ENCODE data around the gene ABLIM3. TPM values are rescaled to one million over a fixed set of nuclear protein-coding genes. Genes with fewer than 3 reads are reported as not detected.

Gene ABLIM3
- total and polyA plus RNA-seq, 4 donors: 8.0 to 54.2 (median 33.6) TPM

GRCh38 chr5:149164731-149165130 is 23.4 kb downstream of the ABLIM3 start:
- Histone ChIP-seq H3K4me1 (ENCODE audit: control insufficient read depth in 5 of 5, insufficient read depth in 5 of 5, low read length in 5 of 5) (peaks cover 14 to 31% (median 24%) of the 10 kb centered on the region in 5 donors), H3K27me3 (ENCODE audit: control insufficient read depth in 3 of 3, insufficient read depth in 3 of 3, low read length in 2 of 3) (no peaks in the 10 kb centered on the region), H3K9me3 (ENCODE audit: control insufficient read depth in 4 of 4, insufficient read depth in 3 of 4, low read length in 3 of 4) (no peaks in the 10 kb centered on the region), H3K4me3 (no peak overlapping the region), H3K9ac (ENCODE audit: insufficient read depth in 1 of 2, low read length in 2 of 2) (no peak overlapping the region), H3K27ac (ENCODE audit: low read depth in 1 of 2, low read length in 1 of 2) (no peak overlapping the region), H3K36me3 (ENCODE audit: control insufficient read depth in 4 of 4, insufficient read depth in 4 of 4, low read length in 4 of 4) (peaks cover 0 to 7% (median 2%) of the 10 kb centered on the region in 4 donors)
- DNase-seq: no peak
- 85 to 87% methylated on average over 1 of the region's 1 CpG for WGBS, 2 donors
- TF ChIP-seq, protein P1, sequence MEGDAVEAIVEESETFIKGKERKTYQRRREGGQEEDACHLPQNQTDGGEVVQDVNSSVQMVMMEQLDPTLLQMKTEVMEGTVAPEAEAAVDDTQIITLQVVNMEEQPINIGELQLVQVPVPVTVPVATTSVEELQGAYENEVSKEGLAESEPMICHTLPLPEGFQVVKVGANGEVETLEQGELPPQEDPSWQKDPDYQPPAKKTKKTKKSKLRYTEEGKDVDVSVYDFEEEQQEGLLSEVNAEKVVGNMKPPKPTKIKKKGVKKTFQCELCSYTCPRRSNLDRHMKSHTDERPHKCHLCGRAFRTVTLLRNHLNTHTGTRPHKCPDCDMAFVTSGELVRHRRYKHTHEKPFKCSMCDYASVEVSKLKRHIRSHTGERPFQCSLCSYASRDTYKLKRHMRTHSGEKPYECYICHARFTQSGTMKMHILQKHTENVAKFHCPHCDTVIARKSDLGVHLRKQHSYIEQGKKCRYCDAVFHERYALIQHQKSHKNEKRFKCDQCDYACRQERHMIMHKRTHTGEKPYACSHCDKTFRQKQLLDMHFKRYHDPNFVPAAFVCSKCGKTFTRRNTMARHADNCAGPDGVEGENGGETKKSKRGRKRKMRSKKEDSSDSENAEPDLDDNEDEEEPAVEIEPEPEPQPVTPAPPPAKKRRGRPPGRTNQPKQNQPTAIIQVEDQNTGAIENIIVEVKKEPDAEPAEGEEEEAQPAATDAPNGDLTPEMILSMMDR (IDR thresholded peaks at IDR 0.05; ENCODE audit: control extremely low read depth, extremely low read depth): no peak
- ATAC-seq (ENCODE audit: insufficient read depth, low FRiP score): no peak

GRCh38 chr5:149166128-149166527 is 24.8 kb downstream of the ABLIM3 start:
- Histone ChIP-seq H3K9me3 (ENCODE audit: control insufficient read depth in 4 of 4, insufficient read depth in 3 of 4, low read length in 3 of 4) (no peaks in the 10 kb centered on the region), H3K4me1 (ENCODE audit: control insufficient read depth in 5 of 5, insufficient read depth in 5 of 5, low read length in 5 of 5) (peaks cover 14 to 27% (median 25%) of the 10 kb centered on the region in 5 donors), H3K27me3 (ENCODE audit: control insufficient read depth in 3 of 3, insufficient read depth in 3 of 3, low read length in 2 of 3) (no peaks in the 10 kb centered on the region), H3K36me3 (ENCODE audit: control insufficient read depth in 4 of 4, insufficient read depth in 4 of 4, low read length in 4 of 4) (peaks cover 0 to 7% (median 2%) of the 10 kb centered on the region in 4 donors), H3K4me3 (no peak overlapping the region), H3K9ac (ENCODE audit: insufficient read depth in 1 of 2, low read length in 2 of 2) (no peak overlapping the region), H3K27ac (ENCODE audit: low read depth in 1 of 2, low read length in 1 of 2) (peak overlapping the region in 1 of 2 donors; percentile 61)
- TF ChIP-seq, protein P1 (IDR thresholded peaks at IDR 0.05; ENCODE audit: control extremely low read depth, extremely low read depth): no peak
- no peak for DNase-seq
- no peak for ATAC-seq (ENCODE audit: insufficient read depth, low FRiP score)

DNA sequence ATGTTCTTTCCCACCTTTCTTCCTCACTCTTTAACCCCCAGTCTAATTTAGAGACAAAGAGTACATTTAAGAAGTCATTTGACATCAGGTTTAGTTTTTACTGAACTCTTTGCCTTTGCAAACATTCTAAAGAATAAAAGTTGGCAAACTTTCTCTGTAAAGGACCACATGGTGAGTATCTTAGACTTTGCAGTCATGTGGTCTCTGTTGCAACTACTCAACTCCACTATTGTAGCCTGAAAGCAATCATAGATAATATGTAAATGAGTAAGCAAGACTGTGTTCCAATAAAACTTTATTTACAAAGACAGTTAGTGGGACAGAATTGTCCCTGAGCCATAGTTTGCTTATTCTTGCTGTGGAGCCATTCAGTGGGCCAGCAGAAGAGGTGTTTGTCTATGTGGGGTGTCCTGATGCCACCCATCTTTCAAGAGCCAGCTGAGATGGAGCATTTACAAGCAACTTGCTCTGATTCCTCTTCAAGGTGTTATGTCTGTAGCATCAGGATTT is 25.4 kb downstream of the ABLIM3 start:
- Histone ChIP-seq H3K4me1 (ENCODE audit: control insufficient read depth in 5 of 5, insufficient read depth in 5 of 5, low read length in 5 of 5) (peaks cover 12 to 26% (median 21%) of the 10 kb centered on the region in 5 donors), H3K9ac (ENCODE audit: insufficient read depth in 1 of 2, low read length in 2 of 2) (no peak overlapping the region), H3K27ac (ENCODE audit: low read depth in 1 of 2, low read length in 1 of 2) (peak overlapping the region in 1 of 2 donors; percentile 61), H3K4me3 (no peak overlapping the region), H3K9me3 (ENCODE audit: control insufficient read depth in 4 of 4, insufficient read depth in 3 of 4, low read length in 3 of 4) (no peaks in the 10 kb centered on the region), H3K36me3 (ENCODE audit: control insufficient read depth in 4 of 4, insufficient read depth in 4 of 4, low read length in 4 of 4) (peaks cover 0 to 7% (median 2%) of the 10 kb centered on the region in 4 donors), H3K27me3 (ENCODE audit: control insufficient read depth in 3 of 3, insufficient read depth in 3 of 3, low read length in 2 of 3) (no peaks in the 10 kb centered on the region)
- ATAC-seq (ENCODE audit: insufficient read depth, low FRiP score) (no peak), DNase-seq (no peak)
- TF ChIP-seq, protein P1 (IDR thresholded peaks at IDR 0.05; ENCODE audit: control extremely low read depth, extremely low read depth): no peak
